Measurements from ENCODE around the gene RNF180. TPM values are rescaled to one million over a fixed set of nuclear protein-coding genes. Genes with fewer than 3 reads are reported as not detected.
A peak's percentile ranks its signal among the peaks of the same experiment; 100 is the strongest.

RNF180 gene
- total RNA-seq, 6 experiments from 2014 or later: 3.8 to 6.7 (median 6.0) TPM

DNA sequence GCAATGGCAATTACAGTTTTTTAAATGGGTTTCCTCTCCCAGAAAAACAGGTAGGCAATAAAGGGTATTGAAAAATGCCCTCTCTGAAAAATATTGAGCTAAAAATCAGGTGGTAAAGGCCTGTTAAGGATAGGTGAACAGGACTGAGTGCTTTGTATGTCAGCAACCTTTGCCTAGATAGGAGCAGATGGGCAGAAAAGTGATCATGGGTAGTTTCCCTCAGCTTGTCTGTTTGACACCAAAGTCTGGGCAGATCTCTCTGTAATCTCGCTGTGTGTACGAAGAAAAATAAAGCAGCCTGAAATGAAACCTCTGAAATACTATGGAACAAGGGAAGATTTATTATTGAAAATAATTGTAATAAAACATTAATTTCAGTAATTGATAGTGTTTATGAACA is 15.8 kb downstream of the RNF180 start:
- DNase-seq (no peak), ATAC-seq (peak in 3 of 4 donors; percentile 60 to 66 (median 62))
- TF ChIP-seq POLR2A (IDR thresholded peaks at IDR 0.05): no peak
- TF ChIP-seq, protein P1, sequence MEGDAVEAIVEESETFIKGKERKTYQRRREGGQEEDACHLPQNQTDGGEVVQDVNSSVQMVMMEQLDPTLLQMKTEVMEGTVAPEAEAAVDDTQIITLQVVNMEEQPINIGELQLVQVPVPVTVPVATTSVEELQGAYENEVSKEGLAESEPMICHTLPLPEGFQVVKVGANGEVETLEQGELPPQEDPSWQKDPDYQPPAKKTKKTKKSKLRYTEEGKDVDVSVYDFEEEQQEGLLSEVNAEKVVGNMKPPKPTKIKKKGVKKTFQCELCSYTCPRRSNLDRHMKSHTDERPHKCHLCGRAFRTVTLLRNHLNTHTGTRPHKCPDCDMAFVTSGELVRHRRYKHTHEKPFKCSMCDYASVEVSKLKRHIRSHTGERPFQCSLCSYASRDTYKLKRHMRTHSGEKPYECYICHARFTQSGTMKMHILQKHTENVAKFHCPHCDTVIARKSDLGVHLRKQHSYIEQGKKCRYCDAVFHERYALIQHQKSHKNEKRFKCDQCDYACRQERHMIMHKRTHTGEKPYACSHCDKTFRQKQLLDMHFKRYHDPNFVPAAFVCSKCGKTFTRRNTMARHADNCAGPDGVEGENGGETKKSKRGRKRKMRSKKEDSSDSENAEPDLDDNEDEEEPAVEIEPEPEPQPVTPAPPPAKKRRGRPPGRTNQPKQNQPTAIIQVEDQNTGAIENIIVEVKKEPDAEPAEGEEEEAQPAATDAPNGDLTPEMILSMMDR (IDR thresholded peaks at IDR 0.05): no peak
- Histone ChIP-seq H3K9me3 (no peaks in the 10 kb centered on the region), H3K4me1 (no peaks in the 10 kb centered on the region), H3K27me3 (no peaks in the 10 kb centered on the region), H3K4me3 (no peak overlapping the region), H3K36me3 (no peaks in the 10 kb centered on the region), H3K27ac (peak overlapping the region in 1 of 3 donors; percentile 4)
- 23% methylated on average over 2 of the region's 2 CpGs for WGBS (ENCODE audit: insufficient coverage, low coverage, low lambda C conversion rate, missing lambda C conversion rate)
- intact Hi-C loops (cut with DNase I): no loop called here

DNA sequence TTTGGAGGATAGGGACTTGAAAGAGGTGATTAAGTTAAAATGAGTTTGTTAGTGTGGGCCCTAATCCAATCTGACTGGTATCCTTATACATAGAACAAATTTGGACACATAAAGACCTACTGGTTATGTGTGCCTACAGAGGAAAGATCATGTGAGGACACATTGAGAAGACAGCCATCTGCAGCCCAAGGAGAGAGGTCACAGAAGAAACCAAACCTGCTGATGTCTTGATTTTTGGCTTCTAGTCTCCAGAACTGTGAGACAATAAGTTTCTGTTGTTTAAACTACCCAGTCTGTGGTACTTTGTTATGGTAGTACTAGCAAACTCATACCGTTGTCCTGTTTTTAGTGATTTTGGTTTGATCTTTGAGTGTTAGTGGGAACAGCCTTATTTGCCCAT is 18.3 kb downstream of the RNF180 start:
- WGBS (ENCODE audit: insufficient coverage, low coverage, low lambda C conversion rate, missing lambda C conversion rate): 100% methylated on average over 1 of the region's 1 CpG
- no peaks in the 10 kb centered on the region for H3K4me1 ChIP-seq
- H3K27ac ChIP-seq: no peak overlapping the region
- DNase-seq: no peak
- no peaks in the 10 kb centered on the region for H3K27me3 ChIP-seq
- H3K36me3 ChIP-seq: no peaks in the 10 kb centered on the region
- no peak overlapping the region for H3K4me3 ChIP-seq
- H3K9me3 ChIP-seq: no peaks in the 10 kb centered on the region
- ATAC-seq: no peak
- TF ChIP-seq, protein P1 (IDR thresholded peaks at IDR 0.05): no peak
- no peak for TF ChIP-seq POLR2A (IDR thresholded peaks at IDR 0.05)
- intact Hi-C loops (cut with DNase I): no loop called here

DNA sequence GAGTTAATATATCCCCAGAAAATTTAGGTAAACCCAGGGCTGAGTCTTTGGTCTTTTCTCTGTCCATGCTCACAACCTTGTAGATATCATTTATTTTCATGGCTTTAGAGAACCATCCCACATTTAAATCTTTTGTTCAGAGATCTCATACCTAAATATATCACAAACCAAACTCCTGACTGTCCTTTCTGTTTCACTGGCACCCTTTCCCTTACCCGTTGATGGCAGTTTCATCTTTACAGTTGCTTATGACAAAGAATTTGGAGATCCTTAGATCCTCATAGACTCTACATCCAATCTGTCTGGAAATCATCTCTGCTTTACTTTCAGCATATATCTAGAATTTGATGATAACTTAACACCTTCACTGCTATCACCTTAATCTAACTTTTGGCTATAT is 19.2 kb downstream of the RNF180 start:
- 78% methylated on average over 1 of the region's 1 CpG for WGBS (ENCODE audit: insufficient coverage, low coverage, low lambda C conversion rate, missing lambda C conversion rate)

DNA sequence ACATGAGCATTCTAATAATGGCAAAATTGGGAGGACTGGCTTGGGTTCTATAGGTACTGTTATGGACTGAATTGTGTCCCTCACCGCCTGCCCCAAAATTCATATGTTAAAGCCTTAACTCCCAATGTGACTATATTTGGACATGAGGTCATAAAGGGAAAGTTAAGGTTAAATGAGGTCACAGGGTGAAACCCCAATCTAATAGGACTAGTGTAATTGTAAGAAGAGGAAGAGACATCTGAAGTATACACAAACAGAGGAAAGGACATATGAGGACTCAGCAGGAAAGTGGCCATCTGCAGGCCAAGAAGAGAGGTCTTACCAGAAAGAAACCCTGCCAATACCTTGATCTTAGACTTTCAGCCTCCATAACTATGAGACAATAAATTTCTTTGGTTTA is 23.1 kb downstream of the RNF180 start:
- no peak overlapping the region for H3K27ac ChIP-seq
- WGBS (ENCODE audit: insufficient coverage, low coverage, low lambda C conversion rate, missing lambda C conversion rate): 90% methylated on average over 1 of the region's 1 CpG
- ATAC-seq (no peak), DNase-seq (no peak)
- H3K9me3 ChIP-seq: no peaks in the 10 kb centered on the region
- TF ChIP-seq, protein P1 (IDR thresholded peaks at IDR 0.05): no peak
- TF ChIP-seq POLR2A (IDR thresholded peaks at IDR 0.05): no peak
- H3K36me3 ChIP-seq: no peaks in the 10 kb centered on the region
- intact Hi-C loops (cut with DNase I): no loop called here
- H3K4me3 ChIP-seq: no peak overlapping the region
- no peaks in the 10 kb centered on the region for H3K27me3 ChIP-seq
- H3K4me1 ChIP-seq: no peaks in the 10 kb centered on the region

More for the DNA sequence above, 19.2 kb downstream of the RNF180 start:
- no peaks in the 10 kb centered on the region for H3K27me3 ChIP-seq
- H3K36me3 ChIP-seq: no peaks in the 10 kb centered on the region
- H3K4me1 ChIP-seq: no peaks in the 10 kb centered on the region
- H3K4me3 ChIP-seq: no peak overlapping the region
- TF ChIP-seq POLR2A (IDR thresholded peaks at IDR 0.05): no peak
- no peaks in the 10 kb centered on the region for H3K9me3 ChIP-seq
- DNase-seq: no peak
- intact Hi-C loops (cut with DNase I): no loop called here
- H3K27ac ChIP-seq: no peak overlapping the region
- no peak for ATAC-seq

DNA sequence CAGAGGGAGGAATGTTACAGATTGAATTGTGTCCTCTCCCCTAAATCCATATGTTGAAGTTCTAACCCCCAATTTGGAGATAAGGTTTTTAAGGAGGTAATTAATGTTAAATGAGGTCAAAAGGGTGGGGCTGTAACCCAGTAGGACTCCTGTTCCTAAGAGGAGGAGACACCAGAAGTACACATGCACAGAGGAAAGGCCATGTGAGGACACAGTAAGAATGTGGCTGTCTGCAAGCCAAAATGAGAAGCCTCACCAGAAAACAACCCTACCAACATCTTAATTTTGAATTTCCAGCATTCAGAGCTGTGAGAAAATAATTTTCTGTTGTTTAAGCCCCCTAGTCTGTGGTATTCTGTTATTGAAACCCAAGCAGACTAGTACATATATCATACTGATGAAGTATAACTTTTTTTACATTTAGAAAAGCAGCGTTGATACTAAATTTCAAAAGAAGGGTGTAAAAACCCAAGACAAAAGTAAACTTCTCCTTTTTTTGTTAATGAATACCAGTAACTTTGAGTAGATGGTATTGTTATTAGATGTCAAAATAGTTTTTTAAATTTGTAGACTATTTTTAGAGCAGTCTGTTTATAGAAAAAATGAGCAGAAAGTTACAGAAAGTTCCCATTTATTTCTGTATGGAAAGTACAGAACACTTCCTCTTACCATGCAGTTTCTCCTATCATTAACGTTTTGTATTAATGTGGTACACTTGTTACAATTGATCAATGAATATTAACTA is 25.1 kb downstream of the RNF180 start:
- ATAC-seq: no peak
- 14% methylated on average over 2 of the region's 2 CpGs for WGBS (ENCODE audit: insufficient coverage, low coverage, low lambda C conversion rate, missing lambda C conversion rate)
- no peak for DNase-seq
- intact Hi-C loops (cut with DNase I): no loop called here
- no peaks in the 10 kb centered on the region for H3K9me3 ChIP-seq
- H3K27me3 ChIP-seq: no peaks in the 10 kb centered on the region
- no peaks in the 10 kb centered on the region for H3K36me3 ChIP-seq
- H3K4me3 ChIP-seq: no peak overlapping the region
- no peak overlapping the region for H3K27ac ChIP-seq
- TF ChIP-seq POLR2A (IDR thresholded peaks at IDR 0.05): no peak
- TF ChIP-seq, protein P1 (IDR thresholded peaks at IDR 0.05): no peak
- no peaks in the 10 kb centered on the region for H3K4me1 ChIP-seq
